Testis (tissue), 2 donors: ENCODE data around the gene MGME1.
"Not testable (repeated sequence)": the region's sequence is repeated elsewhere in the genome, so short reads cannot be mapped to it uniquely, and the experiment has no call there.

Experiments used
- POLR2A ChIP-seq: fragments of 450-650 bp; IDR thresholded peaks from one replicate; pipeline ENCODE4 v1.6.1; 2017; ENCODE audit warnings: antibody characterized with exemption, mild to moderate bottlenecking, moderate library complexity
- TF ChIP-seq, protein P1 (sequence below), 3 experiments: fragments of 450-650 bp in 2 of 3; fragments of 200-600 bp in 1 of 3; sonication (generic) in 1 of 3; IDR thresholded peaks; one replicate each; pipeline ENCODE4 v1.5.1; 2016 to 2019; ENCODE audit warnings: antibody characterized with exemption in 3 of 3, mild to moderate bottlenecking in 2 of 3, moderate library complexity in 1 of 3

DNA sequence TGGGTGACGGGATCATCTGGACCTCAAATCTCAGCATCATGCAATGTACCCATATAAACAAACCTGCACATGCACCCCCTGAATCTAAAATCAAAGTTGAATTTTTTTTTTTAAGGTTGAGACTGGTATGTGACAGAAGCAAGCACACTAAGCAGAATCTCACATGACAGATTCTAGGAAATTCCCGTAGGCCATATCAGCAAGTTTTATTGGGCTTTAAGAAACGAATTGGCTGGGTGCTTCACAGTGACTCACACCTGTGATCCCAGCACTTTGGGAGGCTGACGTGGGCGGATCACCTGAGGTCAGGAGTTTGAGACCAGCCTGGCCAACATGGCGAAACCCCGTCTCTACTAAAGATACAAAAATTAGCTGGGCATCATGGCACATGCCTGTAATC, 58.2 kb downstream of the MGME1 start:
- TF ChIP-seq, protein P1, sequence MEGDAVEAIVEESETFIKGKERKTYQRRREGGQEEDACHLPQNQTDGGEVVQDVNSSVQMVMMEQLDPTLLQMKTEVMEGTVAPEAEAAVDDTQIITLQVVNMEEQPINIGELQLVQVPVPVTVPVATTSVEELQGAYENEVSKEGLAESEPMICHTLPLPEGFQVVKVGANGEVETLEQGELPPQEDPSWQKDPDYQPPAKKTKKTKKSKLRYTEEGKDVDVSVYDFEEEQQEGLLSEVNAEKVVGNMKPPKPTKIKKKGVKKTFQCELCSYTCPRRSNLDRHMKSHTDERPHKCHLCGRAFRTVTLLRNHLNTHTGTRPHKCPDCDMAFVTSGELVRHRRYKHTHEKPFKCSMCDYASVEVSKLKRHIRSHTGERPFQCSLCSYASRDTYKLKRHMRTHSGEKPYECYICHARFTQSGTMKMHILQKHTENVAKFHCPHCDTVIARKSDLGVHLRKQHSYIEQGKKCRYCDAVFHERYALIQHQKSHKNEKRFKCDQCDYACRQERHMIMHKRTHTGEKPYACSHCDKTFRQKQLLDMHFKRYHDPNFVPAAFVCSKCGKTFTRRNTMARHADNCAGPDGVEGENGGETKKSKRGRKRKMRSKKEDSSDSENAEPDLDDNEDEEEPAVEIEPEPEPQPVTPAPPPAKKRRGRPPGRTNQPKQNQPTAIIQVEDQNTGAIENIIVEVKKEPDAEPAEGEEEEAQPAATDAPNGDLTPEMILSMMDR (IDR thresholded peaks at IDR 0.05), result not testable (repeated sequence)
- TF ChIP-seq POLR2A, result not testable (repeated sequence)
